Measurements from ENCODE around the gene ZNF775.
"Not testable (repeated sequence)": the region's sequence is repeated elsewhere in the genome, so short reads cannot be mapped to it uniquely, and the experiment has no call there.

Gene ZNF775

GRCh38 chr7:150383710-150384397 is 4.7 kb downstream of the ZNF775 start (continued):
- TF ChIP-seq TSHZ2 (CRISPR knock-in tag; IDR thresholded peaks at IDR 0.05), result no peak

GRCh38 chr7:150384406-150385301 is 5.5 kb downstream of the ZNF775 start:
- no peak for ATAC-seq
- TF ChIP-seq GLIS3 (CRISPR knock-in tag; IDR thresholded peaks at IDR 0.05), result no peak

- TF ChIP-seq RARB (CRISPR knock-in tag; IDR thresholded peaks at IDR 0.05) (no peak), TCF4 (CRISPR knock-in tag; IDR thresholded peaks at IDR 0.05; ENCODE audit: borderline replicate concordance) (no peak)
- no peak for ATAC-seq
These were observed 6.2 kb downstream of the ZNF775 start for GRCh38 chr7:150385302-150385723.

- ATAC-seq, result not testable (repeated sequence)
These were observed 6.8 kb downstream of the ZNF775 start for GRCh38 chr7:150385884-150386283.

- no peak for ATAC-seq
- TF ChIP-seq CSDC2 (CRISPR knock-in tag; IDR thresholded peaks at IDR 0.05), result no peak
- TF ChIP-seq, protein P1, sequence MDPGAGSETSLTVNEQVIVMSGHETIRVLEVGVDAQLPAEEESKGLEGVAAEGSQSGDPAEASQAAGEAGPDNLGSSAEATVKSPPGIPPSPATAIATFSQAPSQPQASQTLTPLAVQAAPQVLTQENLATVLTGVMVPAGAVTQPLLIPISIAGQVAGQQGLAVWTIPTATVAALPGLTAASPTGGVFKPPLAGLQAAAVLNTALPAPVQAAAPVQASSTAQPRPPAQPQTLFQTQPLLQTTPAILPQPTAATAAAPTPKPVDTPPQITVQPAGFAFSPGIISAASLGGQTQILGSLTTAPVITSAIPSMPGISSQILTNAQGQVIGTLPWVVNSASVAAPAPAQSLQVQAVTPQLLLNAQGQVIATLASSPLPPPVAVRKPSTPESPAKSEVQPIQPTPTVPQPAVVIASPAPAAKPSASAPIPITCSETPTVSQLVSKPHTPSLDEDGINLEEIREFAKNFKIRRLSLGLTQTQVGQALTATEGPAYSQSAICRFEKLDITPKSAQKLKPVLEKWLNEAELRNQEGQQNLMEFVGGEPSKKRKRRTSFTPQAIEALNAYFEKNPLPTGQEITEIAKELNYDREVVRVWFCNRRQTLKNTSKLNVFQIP (CRISPR knock-in tag; IDR thresholded peaks at IDR 0.05; ENCODE audit: borderline replicate concordance, low read depth), result no peak
- no peak for TF ChIP-seq ARNTL (CRISPR knock-in tag; IDR thresholded peaks at IDR 0.05; ENCODE audit: borderline replicate concordance, low read depth)
- no peak for TF ChIP-seq ESRRG (CRISPR knock-in tag; IDR thresholded peaks at IDR 0.05)
- TF ChIP-seq OSR1 (CRISPR knock-in tag; IDR thresholded peaks at IDR 0.05), result no peak
- TF ChIP-seq ZFP30 (CRISPR knock-in tag; IDR thresholded peaks at IDR 0.05), result no peak
- no peak for TF ChIP-seq SNAI2 (CRISPR knock-in tag; IDR thresholded peaks at IDR 0.05)
- no peak for TF ChIP-seq ZC3H10 (CRISPR knock-in tag; IDR thresholded peaks at IDR 0.05)
- no peak for TF ChIP-seq ISL1 (CRISPR knock-in tag; IDR thresholded peaks at IDR 0.05)
- no peak for TF ChIP-seq ZFP3 (CRISPR knock-in tag; IDR thresholded peaks at IDR 0.05)
- no peak for TF ChIP-seq ZNF8 (CRISPR knock-in tag; IDR thresholded peaks at IDR 0.05)
- no peak for TF ChIP-seq ZNF70 (CRISPR knock-in tag; IDR thresholded peaks at IDR 0.05)
- TF ChIP-seq, protein P2, sequence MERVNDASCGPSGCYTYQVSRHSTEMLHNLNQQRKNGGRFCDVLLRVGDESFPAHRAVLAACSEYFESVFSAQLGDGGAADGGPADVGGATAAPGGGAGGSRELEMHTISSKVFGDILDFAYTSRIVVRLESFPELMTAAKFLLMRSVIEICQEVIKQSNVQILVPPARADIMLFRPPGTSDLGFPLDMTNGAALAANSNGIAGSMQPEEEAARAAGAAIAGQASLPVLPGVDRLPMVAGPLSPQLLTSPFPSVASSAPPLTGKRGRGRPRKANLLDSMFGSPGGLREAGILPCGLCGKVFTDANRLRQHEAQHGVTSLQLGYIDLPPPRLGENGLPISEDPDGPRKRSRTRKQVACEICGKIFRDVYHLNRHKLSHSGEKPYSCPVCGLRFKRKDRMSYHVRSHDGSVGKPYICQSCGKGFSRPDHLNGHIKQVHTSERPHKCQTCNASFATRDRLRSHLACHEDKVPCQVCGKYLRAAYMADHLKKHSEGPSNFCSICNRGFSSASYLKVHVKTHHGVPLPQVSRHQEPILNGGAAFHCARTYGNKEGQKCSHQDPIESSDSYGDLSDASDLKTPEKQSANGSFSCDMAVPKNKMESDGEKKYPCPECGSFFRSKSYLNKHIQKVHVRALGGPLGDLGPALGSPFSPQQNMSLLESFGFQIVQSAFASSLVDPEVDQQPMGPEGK (CRISPR knock-in tag; IDR thresholded peaks at IDR 0.05; ENCODE audit: borderline replicate concordance), result no peak
- no peak for TF ChIP-seq RARB (CRISPR knock-in tag; IDR thresholded peaks at IDR 0.05)
- no peak for TF ChIP-seq PPARA (CRISPR knock-in tag; IDR thresholded peaks at IDR 0.05; ENCODE audit: borderline replicate concordance)
- TF ChIP-seq TCF4 (CRISPR knock-in tag; IDR thresholded peaks at IDR 0.05; ENCODE audit: borderline replicate concordance), result no peak
These were observed 9.2 kb downstream of the ZNF775 start for GRCh38 chr7:150388306-150388705.
